Measurements from ENCODE around the gene DOP1B. TPM values are rescaled to one million over a fixed set of nuclear protein-coding genes. Genes with fewer than 3 reads are reported as not detected.
"Not testable (repeated sequence)": the region's sequence is repeated elsewhere in the genome, so short reads cannot be mapped to it uniquely, and the experiment has no call there.

The DOP1B gene
- total RNA-seq, 1 donor from 2014 or later: 26.1 TPM

DNA sequence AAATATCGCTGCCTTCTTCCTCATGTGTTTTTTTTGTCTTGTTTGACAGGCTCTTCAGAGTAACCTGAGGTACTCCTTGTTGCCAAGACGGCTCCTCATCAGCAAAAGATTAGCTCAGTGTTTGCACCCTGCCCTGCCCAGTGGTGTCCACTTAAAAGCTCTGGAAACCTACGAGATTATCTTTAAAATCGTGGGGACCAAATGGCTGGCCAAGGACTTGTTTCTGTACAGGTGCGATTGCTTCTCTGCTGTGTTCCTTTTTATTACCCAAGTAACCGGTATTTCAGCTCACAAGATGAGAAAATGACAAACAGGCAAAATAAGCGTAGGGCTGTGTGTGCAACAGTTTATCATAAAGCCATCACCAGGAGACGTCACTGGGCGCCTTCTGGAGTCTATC is 42.4 kb downstream of the DOP1B start:
- Histone ChIP-seq H4K20me1 (ENCODE audit: insufficient read depth, low read length) (no peaks in the 10 kb centered on the region), H3K4me1 (ENCODE audit: insufficient read depth, low read length) (peaks cover 22% of the 10 kb centered on the region), H3K4me3 (ENCODE audit: insufficient read depth, low read depth, low read length) (no peak overlapping the region), H3K79me2 (ENCODE audit: insufficient read depth, low read length) (no peaks in the 10 kb centered on the region), H3K27me3 (ENCODE audit: insufficient read depth, low read length) (no peaks in the 10 kb centered on the region), H3K36me3 (ENCODE audit: insufficient read depth, low read length) (peaks cover 5% of the 10 kb centered on the region), H3K27ac (ENCODE audit: low read depth, low read length) (no peak overlapping the region), H3K4me2 (ENCODE audit: low read length) (no peak overlapping the region), H2AFZ (ENCODE audit: low read depth, low read length) (no peak overlapping the region), H3K9ac (ENCODE audit: low read length) (no peak overlapping the region), H3K9me3 (ENCODE audit: insufficient read depth, low read depth, low read length) (no peaks in the 10 kb centered on the region)
- Mint-ChIP-seq H3K4me1 (ENCODE audit: low read depth, unreplicated experiment) (peaks cover 17% of the 10 kb centered on the region), H3K9me3 (ENCODE audit: unreplicated experiment) (peaks cover 5% of the 10 kb centered on the region), H3K36me3 (ENCODE audit: low read depth, unreplicated experiment) (peaks cover 15% of the 10 kb centered on the region), H3K4me3 (ENCODE audit: unreplicated experiment) (no peak overlapping the region), H3K27ac (ENCODE audit: unreplicated experiment) (no peak overlapping the region), H3K27me3 (ENCODE audit: low read depth, unreplicated experiment) (no peaks in the 10 kb centered on the region)
- FAIRE-seq: no peak
- DNase-seq (ENCODE audit: low read depth): no peak
- TF ChIP-seq, protein P1, sequence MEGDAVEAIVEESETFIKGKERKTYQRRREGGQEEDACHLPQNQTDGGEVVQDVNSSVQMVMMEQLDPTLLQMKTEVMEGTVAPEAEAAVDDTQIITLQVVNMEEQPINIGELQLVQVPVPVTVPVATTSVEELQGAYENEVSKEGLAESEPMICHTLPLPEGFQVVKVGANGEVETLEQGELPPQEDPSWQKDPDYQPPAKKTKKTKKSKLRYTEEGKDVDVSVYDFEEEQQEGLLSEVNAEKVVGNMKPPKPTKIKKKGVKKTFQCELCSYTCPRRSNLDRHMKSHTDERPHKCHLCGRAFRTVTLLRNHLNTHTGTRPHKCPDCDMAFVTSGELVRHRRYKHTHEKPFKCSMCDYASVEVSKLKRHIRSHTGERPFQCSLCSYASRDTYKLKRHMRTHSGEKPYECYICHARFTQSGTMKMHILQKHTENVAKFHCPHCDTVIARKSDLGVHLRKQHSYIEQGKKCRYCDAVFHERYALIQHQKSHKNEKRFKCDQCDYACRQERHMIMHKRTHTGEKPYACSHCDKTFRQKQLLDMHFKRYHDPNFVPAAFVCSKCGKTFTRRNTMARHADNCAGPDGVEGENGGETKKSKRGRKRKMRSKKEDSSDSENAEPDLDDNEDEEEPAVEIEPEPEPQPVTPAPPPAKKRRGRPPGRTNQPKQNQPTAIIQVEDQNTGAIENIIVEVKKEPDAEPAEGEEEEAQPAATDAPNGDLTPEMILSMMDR (IDR thresholded peaks at IDR 0.05; ENCODE audit: insufficient read depth, low read depth, low read length): no peak
- no peak for TF ChIP-seq EZH2 (IDR thresholded peaks at IDR 0.05; ENCODE audit: insufficient read depth, low read length)

DNA sequence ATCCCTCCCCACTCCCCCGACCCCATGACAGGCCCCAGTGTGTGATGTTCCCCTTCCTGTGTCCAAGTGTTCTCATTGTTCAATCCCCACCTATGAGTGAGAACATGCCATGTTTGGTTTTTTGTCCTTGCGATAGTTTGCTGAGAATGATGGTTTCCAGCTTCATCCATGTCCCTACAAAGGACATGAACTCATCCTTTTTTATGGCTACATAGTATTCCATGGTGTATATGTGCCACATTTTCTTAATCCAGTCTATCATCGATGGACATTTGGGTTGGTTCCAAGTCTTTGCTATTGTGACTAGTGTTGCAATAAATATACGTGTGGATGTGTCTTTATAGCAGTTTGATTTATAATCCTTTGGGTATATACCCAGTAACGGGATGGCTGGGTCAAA is 43.0 kb downstream of the DOP1B start:
- H3K4me3 ChIP-seq (ENCODE audit: insufficient read depth, low read depth, low read length); H3K27me3 ChIP-seq (ENCODE audit: insufficient read depth, low read length); H3K4me2 ChIP-seq (ENCODE audit: low read length); H3K27me3 Mint-ChIP-seq (ENCODE audit: low read depth, unreplicated experiment); H2AFZ ChIP-seq (ENCODE audit: low read depth, low read length); H4K20me1 ChIP-seq (ENCODE audit: insufficient read depth, low read length); H3K4me3 Mint-ChIP-seq (ENCODE audit: unreplicated experiment); H3K9me3 Mint-ChIP-seq (ENCODE audit: unreplicated experiment); H3K27ac ChIP-seq (ENCODE audit: low read depth, low read length); DNase-seq (ENCODE audit: low read depth); H3K9me3 ChIP-seq (ENCODE audit: insufficient read depth, low read depth, low read length); FAIRE-seq; H3K79me2 ChIP-seq (ENCODE audit: insufficient read depth, low read length); H3K27ac Mint-ChIP-seq (ENCODE audit: unreplicated experiment); H3K9ac ChIP-seq (ENCODE audit: low read length); H3K36me3 ChIP-seq (ENCODE audit: insufficient read depth, low read length): not testable (repeated sequence)
- peaks cover 21% of the 10 kb centered on the region for H3K4me1 Mint-ChIP-seq (ENCODE audit: low read depth, unreplicated experiment)
- H3K36me3 Mint-ChIP-seq (ENCODE audit: low read depth, unreplicated experiment): peaks cover 15% of the 10 kb centered on the region
- H3K4me1 ChIP-seq (ENCODE audit: insufficient read depth, low read length): peaks cover 26% of the 10 kb centered on the region

DNA sequence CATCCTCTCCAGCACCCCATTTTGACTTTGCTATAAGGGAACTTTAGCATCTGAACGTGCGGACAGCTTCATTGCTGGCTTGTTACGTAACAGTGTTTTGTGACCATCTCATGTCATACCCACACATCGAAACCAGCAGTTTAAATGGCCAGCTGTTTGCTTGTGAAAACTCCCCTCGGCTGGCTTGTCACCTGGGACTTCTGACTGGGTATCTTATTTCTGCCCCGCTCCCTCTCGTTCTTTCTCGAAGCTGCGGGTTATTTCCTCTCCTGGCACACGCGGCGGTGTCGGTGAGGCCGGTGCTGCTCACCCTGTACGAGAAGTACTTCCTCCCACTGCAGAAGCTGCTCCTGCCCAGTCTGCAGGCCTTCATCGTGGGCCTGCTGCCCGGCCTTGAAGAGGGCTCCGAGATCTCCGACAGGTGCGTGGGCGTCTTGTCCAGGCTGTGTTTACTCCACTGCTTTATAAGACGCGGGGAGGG is 43.5 kb downstream of the DOP1B start:
- Histone ChIP-seq H3K36me3 (ENCODE audit: insufficient read depth, low read length) (peaks cover 5% of the 10 kb centered on the region), H2AFZ (ENCODE audit: low read depth, low read length) (no peak overlapping the region), H3K27me3 (ENCODE audit: insufficient read depth, low read length) (no peaks in the 10 kb centered on the region), H3K27ac (ENCODE audit: low read depth, low read length) (no peak overlapping the region), H3K79me2 (ENCODE audit: insufficient read depth, low read length) (no peaks in the 10 kb centered on the region), H3K9me3 (ENCODE audit: insufficient read depth, low read depth, low read length) (no peaks in the 10 kb centered on the region), H3K4me3 (ENCODE audit: insufficient read depth, low read depth, low read length) (no peak overlapping the region), H3K4me2 (ENCODE audit: low read length) (no peak overlapping the region), H3K4me1 (ENCODE audit: insufficient read depth, low read length) (peaks cover 26% of the 10 kb centered on the region), H4K20me1 (ENCODE audit: insufficient read depth, low read length) (no peaks in the 10 kb centered on the region), H3K9ac (ENCODE audit: low read length) (no peak overlapping the region)
- TF ChIP-seq EZH2 (IDR thresholded peaks at IDR 0.05; ENCODE audit: insufficient read depth, low read length): no peak
- TF ChIP-seq, protein P1 (IDR thresholded peaks at IDR 0.05; ENCODE audit: insufficient read depth, low read depth, low read length): no peak
- peaks cover 21% of the 10 kb centered on the region for H3K4me1 Mint-ChIP-seq (ENCODE audit: low read depth, unreplicated experiment)
- H3K9me3 Mint-ChIP-seq (ENCODE audit: unreplicated experiment): peaks cover 5% of the 10 kb centered on the region
- H3K27ac Mint-ChIP-seq (ENCODE audit: unreplicated experiment): no peak overlapping the region
- FAIRE-seq (no peak), DNase-seq (ENCODE audit: low read depth) (no peak)
- H3K36me3 Mint-ChIP-seq (ENCODE audit: low read depth, unreplicated experiment): peaks cover 16% of the 10 kb centered on the region
- no peaks in the 10 kb centered on the region for H3K27me3 Mint-ChIP-seq (ENCODE audit: low read depth, unreplicated experiment)
- H3K4me3 Mint-ChIP-seq (ENCODE audit: unreplicated experiment): no peak overlapping the region

Data from astrocyte (in vitro differentiated cells and primary cell).